Mesendoderm (in vitro differentiated cells): ENCODE measurements around the gene FOXS1.
A peak's percentile ranks its signal among the peaks of the same experiment; 100 is the strongest.

Source experiments
- DNase-seq: peaks from one replicate; pipeline ENCODE4 v3.0.0; 2013
- H2AK5ac ChIP-seq: 2 replicates; pipeline ENCODE4 v1.6.1; 2013; ENCODE audit warnings: low read length, inconsistent platforms
- H2BK120ac ChIP-seq: 2 replicates; pipeline ENCODE4 v1.6.1; 2013; ENCODE audit warnings: low read depth, mild to moderate bottlenecking, low read length, moderate library complexity, mixed read lengths
- H2BK15ac ChIP-seq: replicated peaks from 2 replicates; pipeline ENCODE4 v1.6.1; 2013; ENCODE audit warnings: low read depth, mild to moderate bottlenecking, moderate library complexity
- H2BK5ac ChIP-seq: 2 replicates; pipeline ENCODE4 v1.6.1; 2013; ENCODE audit warnings: low read length, inconsistent platforms
- H3K18ac ChIP-seq: 2 replicates; pipeline ENCODE4 v1.6.1; 2013; ENCODE audit warnings: mild to moderate bottlenecking, low read length, mixed read lengths
- H3K23ac ChIP-seq: one replicate; pipeline ENCODE4 v1.6.1; 2013; ENCODE audit warnings: low read length
- H3K27ac ChIP-seq: 2 replicates; pipeline ENCODE4 v1.5.1; 2013; ENCODE audit warnings: low read depth, mild to moderate bottlenecking, inconsistent platforms, low read length, moderate library complexity
- H3K27me3 ChIP-seq: 2 replicates; pipeline ENCODE4 v1.6.1; 2013; ENCODE audit warnings: low read length, control low read depth, mild to moderate bottlenecking, inconsistent platforms; ENCODE audit not compliant: insufficient read depth, poor library complexity
- H3K36me3 ChIP-seq: 2 replicates; pipeline ENCODE4 v1.6.1; 2013; ENCODE audit warnings: low read length, inconsistent platforms; ENCODE audit not compliant: control insufficient read depth, insufficient read depth
- H3K4ac ChIP-seq: one replicate; pipeline ENCODE4 v1.6.1; 2013; ENCODE audit warnings: low read depth, mild to moderate bottlenecking, low read length, moderate library complexity
- H3K4me1 ChIP-seq: 2 replicates; pipeline ENCODE4 v1.6.1; 2013; ENCODE audit warnings: low read depth, low read length, inconsistent platforms; ENCODE audit not compliant: control insufficient read depth
- H3K4me2 ChIP-seq: 2 replicates; pipeline ENCODE4 v1.6.1; 2013; ENCODE audit warnings: low read length
- H3K4me3 ChIP-seq: 2 replicates; pipeline ENCODE4 v1.5.1; 2013; ENCODE audit warnings: mild to moderate bottlenecking, low read length
- H3K56ac ChIP-seq: one replicate; pipeline ENCODE4 v1.6.1; 2013; ENCODE audit warnings: low read length
- H3K79me1 ChIP-seq: 2 replicates; pipeline ENCODE4 v1.6.1; 2013; ENCODE audit warnings: low read length, inconsistent platforms
- H3K79me2 ChIP-seq: 2 replicates; pipeline ENCODE4 v1.6.1; 2013; ENCODE audit warnings: mild to moderate bottlenecking, low read length; ENCODE audit not compliant: control insufficient read depth, insufficient read depth
- H3K9ac ChIP-seq: 2 replicates; pipeline ENCODE4 v1.6.1; 2013; ENCODE audit warnings: low read length, inconsistent platforms
- H4K5ac ChIP-seq: one replicate; pipeline ENCODE4 v1.6.1; 2013; ENCODE audit warnings: low read length
- H4K8ac ChIP-seq: one replicate; pipeline ENCODE4 v1.6.1; 2013; ENCODE audit warnings: low read depth, mild to moderate bottlenecking, control low read depth, low read length, moderate library complexity
- WGBS: extraction: QIAGEN DNeasy Blood & Tissue Kit; methylation state at CpG from one replicate; pipeline ENCODE4 v1.1.7; 2013; ENCODE audit warnings: low lambda C conversion rate, missing lambda C conversion rate; ENCODE audit not compliant: insufficient coverage; ENCODE audit errors: extremely low coverage; 5-methylcytosine and 5-hydroxymethylcytosine counted together

Gene FOXS1

GRCh38 chr20:31863296-31864085 lies 18.1 kb upstream of the FOXS1 start:
- H3K4me1 ChIP-seq = peaks cover 4% of the 10 kb centered on the region
- H4K5ac ChIP-seq = no peak overlapping the region
- no peak overlapping the region for H3K9ac ChIP-seq
- H3K4me3 ChIP-seq = no peak overlapping the region
- no peak overlapping the region for H3K27ac ChIP-seq
- H3K4me2 ChIP-seq = no peak overlapping the region
- H3K23ac ChIP-seq = no peak overlapping the region
- H2BK15ac ChIP-seq = no peak overlapping the region
- H3K18ac ChIP-seq = no peak overlapping the region
- DNase-seq = no peak
- H2AK5ac ChIP-seq = no peak overlapping the region
- H2BK5ac ChIP-seq = no peak overlapping the region
- WGBS = no CpG with 5 or more reads among the region's 9 CpGs
- no peak overlapping the region for H4K8ac ChIP-seq
- H3K79me1 ChIP-seq = no peaks in the 10 kb centered on the region
- no peaks in the 10 kb centered on the region for H3K27me3 ChIP-seq
- no peak overlapping the region for H3K56ac ChIP-seq
- H3K79me2 ChIP-seq = no peaks in the 10 kb centered on the region
- H3K4ac ChIP-seq = no peak overlapping the region
- H3K36me3 ChIP-seq = no peaks in the 10 kb centered on the region
- H2BK120ac ChIP-seq = no peak overlapping the region

- Histone ChIP-seq H2BK15ac (no peak overlapping the region), H3K4me3 (no peak overlapping the region), H4K8ac (no peak overlapping the region), H3K56ac (no peak overlapping the region), H3K27ac (no peak overlapping the region), H3K4ac (no peak overlapping the region), H3K9ac (no peak overlapping the region), H3K36me3 (no peaks in the 10 kb centered on the region), H4K5ac (no peak overlapping the region), H3K23ac (no peak overlapping the region), H3K79me2 (no peaks in the 10 kb centered on the region), H2BK120ac (no peak overlapping the region), H2AK5ac (no peak overlapping the region), H3K4me1 (peaks cover 4% of the 10 kb centered on the region), H2BK5ac (no peak overlapping the region), H3K18ac (no peak overlapping the region), H3K79me1 (no peaks in the 10 kb centered on the region), H3K27me3 (no peaks in the 10 kb centered on the region), H3K4me2 (no peak overlapping the region)
- WGBS = no CpG with 5 or more reads among the region's 8 CpGs
- no peak for DNase-seq
These were observed 17.1 kb upstream of the FOXS1 start for GRCh38 chr20:31862506-31862905.

GRCh38 chr20:31862157-31862470 lies 16.7 kb upstream of the FOXS1 start:
- no peak for DNase-seq
- Histone ChIP-seq H3K56ac (peak overlapping the region; percentile 28), H3K27me3 (no peaks in the 10 kb centered on the region), H3K4me2 (peak overlapping the region; percentile 34), H2BK120ac (no peak overlapping the region), H3K79me2 (no peaks in the 10 kb centered on the region), H4K8ac (no peak overlapping the region), H3K27ac (no peak overlapping the region), H3K23ac (no peak overlapping the region), H3K18ac (no peak overlapping the region), H2BK5ac (no peak overlapping the region), H2AK5ac (no peak overlapping the region), H3K4me3 (peak overlapping the region; percentile 2), H4K5ac (no peak overlapping the region), H2BK15ac (no peak overlapping the region), H3K4me1 (peaks cover 4% of the 10 kb centered on the region), H3K79me1 (no peaks in the 10 kb centered on the region), H3K9ac (peak overlapping the region; percentile 4), H3K4ac (no peak overlapping the region), H3K36me3 (no peaks in the 10 kb centered on the region)
- WGBS = no CpG with 5 or more reads among the region's 5 CpGs

GRCh38 chr20:31861385-31862156 lies 16.2 kb upstream of the FOXS1 start:
- H3K18ac ChIP-seq = peak overlapping the region; percentile 35
- H3K4me3 ChIP-seq = peak overlapping the region; percentile 39
- H3K9ac ChIP-seq = peak overlapping the region; percentile 81
- WGBS = no CpG with 5 or more reads among the region's 60 CpGs
- no peak overlapping the region for H2AK5ac ChIP-seq
- H2BK120ac ChIP-seq = no peak overlapping the region
- no peak overlapping the region for H4K5ac ChIP-seq
- H3K4ac ChIP-seq = no peak overlapping the region
- H3K27me3 ChIP-seq = no peaks in the 10 kb centered on the region
- H4K8ac ChIP-seq = no peak overlapping the region
- no peaks in the 10 kb centered on the region for H3K79me1 ChIP-seq
- no peak overlapping the region for H2BK5ac ChIP-seq
- H3K4me1 ChIP-seq = peaks cover 4% of the 10 kb centered on the region
- no peaks in the 10 kb centered on the region for H3K79me2 ChIP-seq
- H3K36me3 ChIP-seq = no peaks in the 10 kb centered on the region
- peak overlapping the region; percentile 93 for H3K4me2 ChIP-seq
- H3K56ac ChIP-seq = peak overlapping the region; percentile 85
- H2BK15ac ChIP-seq = no peak overlapping the region
- peak; percentile 87 for DNase-seq
- H3K23ac ChIP-seq = no peak overlapping the region
- no peak overlapping the region for H3K27ac ChIP-seq

GRCh38 chr20:31861135-31861384 lies 15.7 kb upstream of the FOXS1 start:
- Histone ChIP-seq H3K27me3 (no peaks in the 10 kb centered on the region), H3K9ac (peak overlapping the region; percentile 81), H3K4me1 (peaks cover 4% of the 10 kb centered on the region), H3K4me2 (peak overlapping the region; percentile 93), H4K5ac (no peak overlapping the region), H3K36me3 (no peaks in the 10 kb centered on the region), H2BK15ac (no peak overlapping the region), H3K56ac (peak overlapping the region; percentile 85), H3K27ac (no peak overlapping the region), H3K4me3 (peak overlapping the region; percentile 39), H3K79me2 (no peaks in the 10 kb centered on the region), H3K4ac (no peak overlapping the region), H3K23ac (no peak overlapping the region), H2BK120ac (no peak overlapping the region), H3K79me1 (no peaks in the 10 kb centered on the region), H3K18ac (peak overlapping the region; percentile 35), H4K8ac (no peak overlapping the region), H2BK5ac (no peak overlapping the region), H2AK5ac (no peak overlapping the region)
- DNase-seq = peak; percentile 59
- no CpG with 5 or more reads among the region's 20 CpGs for WGBS
